NK-92 (cell line): ENCODE results near the gene NLRP9.
"Not testable (repeated sequence)": the region's sequence is repeated elsewhere in the genome, so short reads cannot be mapped to it uniquely, and the experiment has no call there.

Experiments
- DNase-seq: peaks from one replicate; lab custom pipeline; 2025; ENCODE audit not compliant: unreplicated experiment; lab: John Stamatoyannopoulos, UW

The NLRP9 gene

GRCh38 chr19:55738302-55738701 lies at the start of gene NLRP9:
TSS of gene NLRP9 (minus strand) at chr19:55738402. CDS start at chr19:55738374, 28 bp downstream.
- no peak for DNase-seq

DNA sequence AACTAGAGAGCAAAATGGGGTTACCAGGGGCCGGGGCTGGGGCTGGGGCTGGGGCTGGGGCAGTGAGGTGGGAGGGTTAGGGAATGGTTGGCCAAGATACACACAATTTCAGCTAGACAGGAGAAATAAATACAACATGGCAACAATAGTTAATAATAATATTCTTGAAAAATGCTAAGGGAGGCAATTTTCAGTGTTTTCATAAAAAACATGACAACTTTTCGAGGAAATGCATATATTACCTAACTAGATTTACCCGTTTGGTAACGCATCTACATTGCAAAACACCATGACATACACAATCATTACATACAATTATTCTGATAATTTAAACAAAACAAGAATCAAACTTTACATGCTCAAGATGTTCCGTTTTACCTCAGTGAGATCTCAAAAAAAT lies 42.9 kb upstream of the NLRP9 start:
- DNase-seq, result no peak

- no peak for DNase-seq
Observed at GRCh38 chr19:55778331-55778730, 40.1 kb upstream of the NLRP9 start.

GRCh38 chr19:55777528-55777927 lies 39.3 kb upstream of the NLRP9 start:
- DNase-seq, result no peak

DNA sequence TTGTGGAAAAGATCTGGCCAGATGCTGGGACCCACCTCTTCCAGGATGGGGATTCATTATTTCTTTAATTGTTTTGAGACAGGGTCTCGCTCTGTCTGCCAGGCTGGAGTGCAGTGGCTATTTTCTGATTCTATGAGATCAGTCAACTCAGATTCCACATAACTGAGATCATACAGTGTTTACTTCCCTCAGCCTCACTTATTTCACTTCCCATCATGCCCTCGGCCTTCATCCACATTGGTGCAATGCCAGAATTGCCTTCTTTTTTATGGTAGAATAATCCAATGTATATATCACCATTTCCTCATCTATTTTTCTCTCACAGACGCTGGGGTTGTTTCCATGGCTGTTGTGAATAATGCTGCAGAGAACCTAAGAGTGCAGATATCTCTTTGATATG lies 31.4 kb upstream of the NLRP9 start:
- not testable (repeated sequence) for DNase-seq

DNA sequence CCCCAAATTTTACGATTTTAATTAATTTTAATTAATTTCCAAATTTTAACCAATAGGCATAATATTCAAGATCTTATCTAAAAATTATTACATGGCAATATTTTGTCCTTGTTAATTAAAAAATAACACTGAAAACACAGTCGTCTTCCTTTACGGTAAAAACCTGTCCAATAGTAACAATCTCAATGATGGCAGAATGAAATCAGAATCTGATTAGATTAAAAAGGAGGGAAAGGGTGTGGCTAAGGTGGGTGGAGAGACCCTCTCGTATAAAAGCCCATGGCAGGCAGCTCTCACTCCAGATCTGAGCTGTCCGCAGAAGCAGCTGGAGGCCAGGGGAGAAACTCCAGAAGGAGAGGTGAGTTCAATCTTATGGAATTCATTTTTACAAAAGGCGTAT lies 30.6 kb upstream of the NLRP9 start, which contains the start of gene RFPL4AL1:
Gene RFPL4AL1 (plus strand): TSS at position 301 of the 400 bp plus-strand sequence. CDS start 2,687 bp downstream, outside the sequence.
- DNase-seq, result not testable (repeated sequence)

- DNase-seq, result no peak
Observed at GRCh38 chr19:55766466-55766865, 28.3 kb upstream of the NLRP9 start.

DNA sequence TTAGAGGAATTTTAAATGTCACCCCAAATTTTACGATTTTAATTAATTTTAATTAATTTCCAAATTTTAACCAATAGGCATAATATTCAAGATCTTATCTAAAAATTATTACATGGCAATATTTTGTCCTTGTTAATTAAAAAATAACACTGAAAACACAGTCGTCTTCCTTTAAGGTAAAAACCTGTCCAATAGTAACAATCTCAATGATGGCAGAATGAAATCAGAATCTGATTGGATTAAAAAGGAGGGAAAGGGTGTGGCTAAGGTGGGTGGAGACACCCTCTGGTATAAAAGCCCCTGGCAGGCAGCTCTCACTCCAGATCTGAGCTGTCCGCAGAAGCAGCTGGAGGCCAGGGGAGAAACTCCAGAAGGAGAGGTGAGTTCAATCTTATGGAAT lies 20.6 kb upstream of the NLRP9 start, which contains the start of gene RFPL4A:
Gene RFPL4A (plus strand): TSS at position 301 of the 400 bp plus-strand sequence. CDS start 2,704 bp downstream, outside the sequence.
- not testable (repeated sequence) for DNase-seq

- not testable (repeated sequence) for DNase-seq
Observed at GRCh38 chr19:55756808-55757207, 18.6 kb upstream of the NLRP9 start.

DNA sequence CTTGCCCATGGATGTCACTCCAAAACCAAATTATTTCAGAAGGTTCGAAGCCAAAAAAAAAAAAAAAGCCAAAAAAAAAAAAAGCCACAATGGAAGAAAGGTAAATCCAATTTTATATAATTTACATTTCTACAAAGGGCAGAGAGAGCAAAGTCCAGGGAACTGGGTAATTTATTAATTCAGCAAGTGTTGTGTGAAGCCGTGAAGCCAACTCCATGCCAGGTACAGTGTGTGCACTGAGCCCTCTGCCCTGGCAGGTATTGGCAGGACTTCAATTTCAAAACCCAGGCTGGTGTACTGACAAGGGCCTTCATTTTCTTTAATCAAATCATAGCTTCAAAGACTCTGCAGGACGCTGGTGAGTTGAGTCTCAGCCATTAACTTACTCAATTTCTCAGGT lies 15.2 kb upstream of the NLRP9 start:
- no peak for DNase-seq

DNA sequence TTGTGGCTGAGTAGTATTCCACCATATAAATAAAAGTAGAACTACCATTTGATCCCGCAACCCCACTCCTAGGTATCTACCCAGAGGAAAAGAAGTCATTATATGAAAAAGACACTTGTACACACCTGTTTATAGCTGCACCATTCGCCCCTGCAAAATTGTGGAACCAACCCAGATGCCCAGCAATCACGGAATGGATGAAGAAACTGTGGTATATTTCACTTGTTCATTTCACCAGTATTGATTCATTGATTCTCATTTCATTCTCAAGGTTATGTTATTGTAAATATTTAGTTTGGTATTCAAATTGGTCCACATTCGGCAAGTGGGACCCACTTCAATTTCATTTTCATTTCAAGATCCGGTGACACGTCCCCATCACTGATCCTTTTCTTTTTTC lies 12.5 kb upstream of the NLRP9 start:
- no peak for DNase-seq

GRCh38 chr19:55730378-55730777 lies 7.8 kb downstream of the NLRP9 start:
- not testable (repeated sequence) for DNase-seq

DNA sequence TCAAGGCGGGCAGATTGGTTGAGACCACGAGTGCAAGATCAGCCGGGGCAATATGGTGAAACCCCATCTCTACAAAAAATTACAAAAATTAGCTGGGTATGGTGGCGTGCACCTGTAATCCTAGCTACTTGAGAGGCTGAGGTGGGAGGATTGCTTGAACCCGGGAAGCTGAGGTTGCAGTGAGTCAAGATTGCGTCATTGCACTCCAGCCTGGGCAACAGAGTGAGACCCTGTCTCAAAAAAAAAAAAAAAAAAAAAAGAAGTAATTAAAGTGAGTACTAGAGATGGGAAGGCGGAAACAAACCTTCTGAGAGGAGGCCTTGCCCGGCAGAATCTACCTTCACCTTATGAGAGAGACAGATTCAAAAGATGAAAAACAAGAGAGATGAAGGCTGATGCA lies 14.7 kb downstream of the NLRP9 start:
- no peak for DNase-seq

DNA sequence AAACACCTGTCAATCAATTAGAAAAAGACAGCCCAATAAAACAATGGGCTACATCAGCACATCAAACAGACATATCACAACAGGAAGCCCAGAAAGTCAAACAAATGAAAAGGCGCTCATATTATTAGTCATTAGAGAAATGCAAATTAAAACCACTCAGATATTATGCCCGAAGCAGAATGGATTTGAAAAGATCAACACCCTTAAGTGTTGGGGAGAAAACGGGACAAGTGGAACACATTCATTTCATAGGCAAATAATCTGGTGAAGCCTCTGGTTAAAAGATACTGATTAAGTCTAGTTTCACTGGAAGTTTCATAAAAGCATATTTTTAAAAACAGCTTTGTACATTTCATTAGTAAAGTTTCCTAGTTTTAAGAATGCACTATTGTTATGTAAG lies 17.4 kb downstream of the NLRP9 start:
- DNase-seq, result no peak

GRCh38 chr19:55720214-55720746 lies 17.9 kb downstream of the NLRP9 start:
- no peak for DNase-seq

DNA sequence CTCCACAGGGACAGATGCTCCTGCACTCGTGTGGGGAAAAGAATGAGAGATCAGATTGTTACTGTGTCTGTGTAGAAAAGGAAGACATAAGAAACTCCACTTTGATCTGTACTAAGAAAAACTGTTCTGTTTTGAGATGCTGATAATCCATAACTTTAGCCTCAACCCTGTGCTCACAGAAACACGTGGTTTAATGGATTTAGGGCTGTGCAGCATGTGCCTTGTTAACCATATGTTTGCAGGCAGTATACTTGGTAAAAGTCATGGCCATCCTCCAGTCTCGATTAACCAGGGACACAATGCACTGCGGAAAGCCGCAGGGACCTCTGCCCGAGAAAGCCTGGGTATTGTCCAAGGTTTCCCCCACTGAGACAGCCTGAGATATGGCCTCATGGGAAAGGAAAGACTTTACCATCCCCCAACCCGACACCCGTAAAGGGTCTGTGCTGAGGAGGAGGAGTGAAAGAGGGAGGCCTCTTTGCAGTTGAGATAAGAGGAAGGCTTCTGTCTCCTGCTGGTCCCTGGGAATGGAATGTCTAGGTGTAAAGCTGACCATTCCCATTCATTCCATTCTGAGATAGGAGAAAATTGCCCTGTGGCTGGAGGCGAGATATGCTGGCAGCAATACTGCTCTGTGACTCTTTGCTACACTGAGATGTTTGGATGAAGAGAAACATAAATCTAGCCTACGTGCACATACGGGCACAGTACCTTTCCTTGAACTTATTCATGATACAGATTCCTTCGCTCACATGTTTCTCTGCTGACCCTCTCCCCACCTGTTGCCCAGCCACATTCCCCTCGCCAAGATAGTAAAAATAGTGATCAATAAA lies 20.1 kb downstream of the NLRP9 start:
- DNase-seq, result not testable (repeated sequence)

DNA sequence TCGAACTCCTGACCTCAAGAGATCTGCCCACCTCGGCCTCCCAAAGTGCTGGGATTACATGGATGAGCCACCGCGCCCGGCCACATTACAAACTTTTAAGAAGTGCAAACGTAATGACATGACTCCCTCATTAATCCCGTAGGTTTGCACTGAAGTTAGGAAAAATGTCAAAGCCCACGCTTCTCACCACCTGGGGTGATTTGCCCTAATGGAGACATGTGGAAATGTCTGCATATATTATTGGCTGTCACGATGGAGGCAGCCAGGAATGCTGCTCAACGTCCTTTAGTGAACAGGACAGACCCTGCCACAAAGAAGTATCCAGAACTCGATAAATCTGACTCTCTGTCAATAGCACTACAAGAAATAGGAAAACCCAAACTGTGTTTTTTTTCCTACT lies 21.0 kb downstream of the NLRP9 start:
- no peak for DNase-seq

GRCh38 chr19:55716531-55716930 lies 21.7 kb downstream of the NLRP9 start:
- no peak for DNase-seq

GRCh38 chr19:55712804-55713631 lies 25.2 kb downstream of the NLRP9 start:
- DNase-seq, result no peak

DNA sequence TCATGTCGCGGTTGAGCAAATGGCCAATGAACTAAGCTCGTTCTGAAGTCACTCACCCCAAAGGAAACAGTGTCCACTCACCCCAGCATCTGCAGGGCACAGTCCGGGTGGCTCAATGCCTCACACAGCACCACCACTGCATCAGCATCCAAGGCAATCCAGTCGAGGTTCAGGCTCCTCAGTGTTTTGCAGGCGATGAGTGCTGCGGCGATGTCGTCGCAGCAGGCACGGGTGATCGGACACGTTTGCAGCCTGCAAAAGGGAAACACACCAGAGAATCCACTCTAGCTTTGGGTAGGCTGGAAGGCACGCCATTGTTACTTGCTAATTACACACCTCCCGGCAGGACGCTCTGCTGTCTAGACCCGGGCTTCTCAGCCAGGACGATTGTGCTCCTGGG lies 26.5 kb downstream of the NLRP9 start:
- DNase-seq, result no peak

DNA sequence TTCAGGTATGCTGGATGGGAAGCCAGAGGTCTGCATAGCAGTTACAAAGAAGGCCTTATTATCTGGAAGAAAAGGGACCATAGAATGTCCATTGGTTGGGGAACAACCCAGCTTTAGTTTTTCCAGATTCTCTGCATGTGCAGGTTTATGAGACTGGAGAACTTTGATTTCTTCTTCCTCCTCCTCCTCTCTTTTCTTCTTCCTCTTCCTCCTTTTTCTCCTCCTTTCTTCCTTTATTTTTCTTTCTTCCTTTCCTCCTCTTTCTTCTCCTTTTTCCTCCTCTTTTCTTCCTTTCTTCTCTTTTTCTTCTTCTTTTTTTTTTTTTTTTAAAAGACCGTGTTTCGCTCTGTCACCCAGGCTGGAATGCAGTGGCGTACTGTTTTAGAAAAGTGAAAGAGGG lies 32.2 kb downstream of the NLRP9 start:
- DNase-seq, result no peak
